Stimulated activated CD4-positive, alpha-beta T cell treated with anti-CD3 and anti-CD28 coated beads, Interleukin-2, amount 100 ng/mL, for 4 hours (primary cell): ENCODE results near the gene COPA.

Experiments
- DNase-seq: peaks from one replicate; pipeline ENCODE4 v3.0.0-alpha.2; 2020; ENCODE audit warnings: low read depth

Gene COPA

GRCh38 chr1:160264795-160265307 lies 78.2 kb downstream of the COPA start:
- DNase-seq: no peak

- DNase-seq: peak; percentile 94
Measured at GRCh38 chr1:160261893-160262794, 80.9 kb downstream of the COPA start, which contains the start of gene DCAF8. TSS of gene DCAF8 (minus strand) at chr1:160262549. CDS start at chr1:160244008, 18,541 bp downstream.

- DNase-seq: peak; percentile 59
Measured at GRCh38 chr1:160261556-160261892, 81.5 kb downstream of the COPA start.

- no peak for DNase-seq
Measured at GRCh38 chr1:160260406-160261382, 82.4 kb downstream of the COPA start.

- DNase-seq: no peak
Measured at GRCh38 chr1:160258177-160258798, 84.8 kb downstream of the COPA start.

GRCh38 chr1:160257411-160258015 lies 85.5 kb downstream of the COPA start:
- DNase-seq: no peak

GRCh38 chr1:160256396-160257046 lies 86.5 kb downstream of the COPA start:
- no peak for DNase-seq

- no peak for DNase-seq
Measured at GRCh38 chr1:160255781-160256300, 87.2 kb downstream of the COPA start.

GRCh38 chr1:160251687-160252526 lies 91.1 kb downstream of the COPA start:
- peak; percentile 53 for DNase-seq

GRCh38 chr1:160251011-160251410 lies 92.0 kb downstream of the COPA start:
- DNase-seq: no peak

GRCh38 chr1:160247053-160247452 lies 96.0 kb downstream of the COPA start:
- no peak for DNase-seq

- DNase-seq: no peak
Measured at GRCh38 chr1:160245434-160245833, 97.6 kb downstream of the COPA start.

GRCh38 chr1:160244209-160244608 lies 98.8 kb downstream of the COPA start:
- no peak for DNase-seq

GRCh38 chr1:160243767-160244166 lies 99.3 kb downstream of the COPA start:
- DNase-seq: no peak

GRCh38 chr1:160239582-160240299 lies 103.3 kb downstream of the COPA start:
- no peak for DNase-seq
